GM19467 (cell line): ENCODE measurements around the gene SDCCAG8.

ENCODE experiments used
- ATAC-seq: cut with Tn5 transposase; IDR thresholded peaks from one replicate; pipeline ENCODE4 v1.9.1; 2021; ENCODE audit warnings: mild to moderate bottlenecking, moderate library complexity; ENCODE audit not compliant: unreplicated experiment

The SDCCAG8 gene

DNA sequence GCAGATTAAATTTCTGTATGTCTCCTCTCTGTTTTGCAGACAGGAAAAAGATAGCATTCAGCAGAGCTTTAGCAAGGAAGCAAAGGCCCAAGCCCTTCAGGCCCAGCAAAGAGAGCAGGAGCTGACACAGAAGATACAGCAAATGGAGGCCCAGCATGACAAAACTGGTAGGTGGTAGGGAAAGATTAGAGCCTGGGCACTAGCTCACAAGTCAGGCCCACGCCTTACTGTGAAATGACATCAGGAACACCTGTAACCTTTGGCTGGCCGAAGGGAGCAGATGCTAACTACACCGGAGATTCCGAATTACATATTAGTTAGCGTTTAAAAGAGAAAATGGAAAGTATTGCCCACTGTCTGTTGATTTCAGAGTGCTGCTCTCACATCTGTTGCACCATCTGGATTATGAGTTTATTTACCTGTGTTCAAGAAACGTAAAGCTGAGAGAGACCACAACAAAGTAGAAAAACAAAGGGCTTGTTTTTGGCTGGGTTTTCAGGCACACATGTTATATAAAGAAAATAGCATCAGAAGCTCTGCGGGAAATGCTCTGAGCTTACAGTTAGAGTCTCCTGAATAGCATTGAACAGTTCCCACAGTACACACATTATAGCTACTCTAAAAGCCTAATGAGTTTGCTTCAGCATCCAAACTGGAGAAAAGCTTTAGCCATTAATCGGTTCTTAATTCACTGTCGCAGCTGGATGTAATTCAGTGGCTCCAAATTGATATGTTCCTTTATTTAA, 160.0 kb downstream of the SDCCAG8 start:
- ATAC-seq = no peak

DNA sequence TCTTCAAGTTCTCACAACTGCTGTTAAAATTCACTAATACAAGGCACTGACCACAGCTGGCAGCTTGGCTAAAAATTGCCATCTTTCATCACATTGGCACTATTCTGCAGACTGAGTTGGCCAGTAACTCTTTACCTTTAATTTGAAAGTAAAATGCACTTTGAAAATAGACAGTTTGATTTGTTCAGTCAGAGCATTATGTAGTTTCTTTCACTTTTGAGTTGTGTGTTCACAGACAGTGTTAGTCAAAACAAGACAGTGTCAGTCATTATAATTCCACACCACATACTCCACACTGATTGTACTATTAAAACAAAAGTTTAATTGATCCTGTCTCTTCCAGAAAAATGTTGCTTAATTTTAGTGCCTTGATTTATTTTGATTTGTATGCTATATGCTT, 160.7 kb downstream of the SDCCAG8 start:
- no peak for ATAC-seq

- no peak for ATAC-seq
Observed at GRCh38 chr1:243420016-243420945, 164.4 kb downstream of the SDCCAG8 start.

- peak; percentile 5 for ATAC-seq
Observed at GRCh38 chr1:243420946-243421685, 165.3 kb downstream of the SDCCAG8 start.

DNA sequence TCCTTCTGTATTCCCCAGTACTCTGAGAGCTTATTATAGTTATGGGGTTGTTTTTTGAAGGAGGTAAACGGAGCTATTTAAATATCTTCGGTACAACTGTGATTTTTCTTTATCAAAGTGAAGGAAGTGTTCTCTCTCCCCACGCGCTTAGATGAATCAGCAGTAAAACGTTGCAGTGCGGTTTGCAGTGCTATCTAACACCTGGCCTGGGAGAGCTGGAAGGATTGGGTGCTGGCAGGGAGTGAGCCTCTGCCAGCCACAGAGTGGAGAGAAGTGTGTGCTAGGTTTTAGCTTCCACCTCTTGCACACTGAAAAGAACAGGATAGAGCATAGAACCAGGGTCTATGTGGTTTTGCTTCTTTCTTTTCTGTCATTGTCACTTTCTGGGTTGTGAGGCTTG, 165.9 kb downstream of the SDCCAG8 start:
- ATAC-seq = peak; percentile 80

- ATAC-seq = no peak
Observed at GRCh38 chr1:243422362-243422761, 166.5 kb downstream of the SDCCAG8 start.

DNA sequence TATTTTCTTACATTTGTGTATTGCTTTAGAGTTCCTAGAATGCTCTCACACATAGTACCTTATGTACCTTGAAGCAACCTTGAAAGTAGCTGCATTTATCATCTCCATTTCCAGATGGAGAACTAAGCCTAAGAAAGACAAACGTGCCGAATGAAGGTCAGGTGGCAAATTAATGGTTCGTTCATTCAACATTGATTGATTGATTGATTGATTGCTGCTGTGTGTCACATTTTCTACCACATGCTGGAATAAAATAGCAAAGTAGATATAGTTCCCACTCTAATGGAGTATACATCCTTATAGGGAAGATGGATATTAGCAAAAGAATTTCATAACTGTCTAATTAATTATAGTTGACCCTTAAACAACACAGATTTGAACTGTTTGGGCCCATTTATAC, 172.2 kb downstream of the SDCCAG8 start:
- no peak for ATAC-seq

GRCh38 chr1:243428617-243429342, 172.9 kb downstream of the SDCCAG8 start:
- ATAC-seq = no peak

DNA sequence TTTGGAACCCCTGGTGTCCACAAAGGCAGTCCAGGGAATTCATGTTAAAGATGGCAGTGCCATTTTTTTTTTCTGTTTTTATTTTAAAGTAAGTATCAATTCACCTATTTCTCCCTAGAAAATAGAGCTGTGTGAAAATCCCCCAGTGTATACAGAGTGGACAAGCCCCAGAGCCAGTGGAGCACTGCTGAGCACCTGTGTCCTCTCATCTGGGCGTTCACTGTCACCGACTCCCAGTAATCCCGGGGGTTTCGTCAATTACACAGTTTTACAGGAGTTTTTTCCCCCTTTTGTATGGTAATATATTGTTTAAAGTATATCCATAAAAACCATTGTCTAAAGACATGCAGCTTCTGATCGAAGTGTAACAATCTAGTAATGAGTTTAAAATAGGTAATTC, 175.8 kb downstream of the SDCCAG8 start:
- ATAC-seq = no peak

DNA sequence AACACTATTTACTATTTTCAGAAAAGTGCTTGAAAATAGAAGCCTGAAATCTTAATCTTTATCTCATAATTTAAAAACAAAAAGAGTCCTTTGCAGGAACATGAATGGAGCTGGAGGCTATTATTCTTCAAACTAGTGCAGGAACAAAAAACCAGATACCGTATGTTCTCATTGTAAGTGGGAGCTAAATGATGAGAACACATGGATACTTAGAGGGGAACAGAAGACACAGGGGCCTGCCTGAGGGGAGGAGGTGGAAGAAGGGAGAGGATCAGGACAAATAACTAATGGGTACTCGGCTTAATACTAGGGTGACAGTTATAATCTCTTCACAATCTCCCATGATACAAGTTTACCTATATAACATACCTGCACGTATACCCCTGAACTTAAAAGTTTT, 176.3 kb downstream of the SDCCAG8 start:
- no peak for ATAC-seq

- ATAC-seq = no peak
Observed at GRCh38 chr1:243433737-243434370, 178.0 kb downstream of the SDCCAG8 start.

DNA sequence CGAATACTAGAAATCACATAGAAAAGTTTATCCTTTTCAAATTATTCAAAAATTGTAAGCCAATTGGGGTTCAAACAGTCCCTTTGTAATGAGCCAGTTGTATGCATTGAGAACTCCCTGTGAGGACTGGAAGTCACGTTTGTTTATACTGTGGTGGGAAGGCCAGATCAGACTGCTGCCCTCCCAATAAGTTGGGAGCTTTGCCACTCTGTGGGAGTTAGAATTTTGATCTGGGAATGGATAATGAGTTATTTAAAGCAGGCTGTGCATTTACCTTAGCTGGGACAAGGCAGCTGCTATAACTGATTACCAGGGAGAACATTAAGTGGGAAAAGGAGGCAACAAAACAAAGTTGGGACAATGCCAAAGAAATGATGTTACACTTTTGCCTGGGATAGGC, 178.8 kb downstream of the SDCCAG8 start:
- no peak for ATAC-seq

- no peak for ATAC-seq
Observed at GRCh38 chr1:243435836-243436235, 180.0 kb downstream of the SDCCAG8 start.

DNA sequence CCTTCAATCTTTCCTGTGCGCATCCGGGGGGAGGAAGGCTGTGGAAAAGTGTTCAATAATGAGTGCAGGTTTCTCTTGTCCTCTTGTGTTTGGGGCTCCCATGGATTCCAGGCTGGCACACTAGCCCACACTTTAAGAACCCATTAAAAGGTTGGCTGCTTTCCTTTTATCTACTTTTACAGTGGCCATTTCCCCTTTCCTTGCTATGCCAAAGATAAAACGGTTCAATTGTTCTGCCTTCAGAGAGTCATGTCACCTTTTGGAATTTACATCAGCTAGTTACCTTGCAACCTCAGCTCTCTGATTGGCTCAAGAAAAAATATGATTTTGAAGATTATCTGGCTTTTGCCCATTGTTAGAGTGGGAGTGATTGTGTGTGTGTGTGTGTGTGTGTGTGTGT, 182.3 kb downstream of the SDCCAG8 start:
- ATAC-seq = no peak

- ATAC-seq = no peak
Observed at GRCh38 chr1:243438815-243439214, 183.0 kb downstream of the SDCCAG8 start.

DNA sequence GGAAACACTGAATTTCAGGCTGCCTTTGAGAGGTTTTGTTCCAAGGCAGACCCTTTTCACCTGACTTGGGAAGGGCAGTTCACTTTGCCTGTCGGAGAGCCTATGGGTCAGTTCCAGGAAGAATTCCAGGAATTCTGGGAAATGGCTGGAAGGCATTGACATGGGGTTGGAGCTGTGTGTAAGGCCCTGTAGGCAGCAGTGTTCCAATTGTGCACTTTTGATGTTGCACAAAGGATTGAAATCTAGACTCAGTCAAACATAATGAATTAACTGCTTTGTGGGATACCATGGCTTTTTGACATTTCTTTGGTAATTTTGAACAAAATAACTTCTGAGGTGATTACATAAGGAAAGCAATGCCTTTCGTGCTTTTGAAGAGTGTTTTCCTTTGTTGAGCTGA, 184.6 kb downstream of the SDCCAG8 start:
- ATAC-seq = no peak

GRCh38 chr1:243441601-243442000, 185.8 kb downstream of the SDCCAG8 start:
- ATAC-seq = no peak

DNA sequence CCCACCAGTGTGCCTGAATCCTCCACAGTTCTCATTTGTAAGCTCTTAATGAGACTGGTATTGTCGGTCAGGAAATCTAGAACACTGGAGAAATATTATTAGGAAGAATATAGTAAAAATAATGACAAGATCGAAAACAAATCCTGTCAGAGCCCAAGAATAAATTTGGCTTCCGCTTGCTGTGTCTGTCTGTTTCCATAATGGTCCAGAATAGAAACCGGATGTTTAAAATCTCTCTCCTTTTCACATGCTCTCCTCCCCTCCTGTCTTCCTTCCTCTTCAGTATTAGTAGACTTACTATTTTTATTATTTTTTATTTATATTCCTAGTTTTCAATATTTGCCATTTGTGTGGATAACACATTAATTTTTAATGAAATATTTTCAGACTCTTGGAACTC, 187.7 kb downstream of the SDCCAG8 start:
- no peak for ATAC-seq

DNA sequence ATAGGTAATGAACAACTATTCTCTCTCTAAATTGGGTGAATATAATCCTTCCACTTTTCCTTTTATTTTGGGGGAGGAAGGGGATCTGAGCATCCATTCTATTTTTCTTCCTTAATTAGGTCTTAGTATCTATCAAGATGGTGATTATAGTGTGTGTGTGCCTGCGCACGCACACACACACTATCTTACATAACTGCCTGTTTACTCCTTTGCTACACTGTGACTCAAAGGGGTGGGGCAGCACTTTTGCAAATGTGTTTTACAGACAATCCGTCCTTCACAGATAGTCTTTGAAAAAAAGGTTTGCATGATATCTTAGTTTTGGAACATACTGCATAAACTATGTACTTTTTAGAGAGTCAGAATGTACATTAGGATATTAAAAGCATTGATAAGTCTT, 191.5 kb downstream of the SDCCAG8 start:
- no peak for ATAC-seq

GRCh38 chr1:243447844-243448243, 192.0 kb downstream of the SDCCAG8 start:
- no peak for ATAC-seq
